ENCODE results near the gene MEPE. TPM values are rescaled to one million over a fixed set of nuclear protein-coding genes. Genes with fewer than 3 reads are reported as not detected.

The MEPE gene
- total RNA-seq, 2 experiments from 2014 or later, result not detected

DNA sequence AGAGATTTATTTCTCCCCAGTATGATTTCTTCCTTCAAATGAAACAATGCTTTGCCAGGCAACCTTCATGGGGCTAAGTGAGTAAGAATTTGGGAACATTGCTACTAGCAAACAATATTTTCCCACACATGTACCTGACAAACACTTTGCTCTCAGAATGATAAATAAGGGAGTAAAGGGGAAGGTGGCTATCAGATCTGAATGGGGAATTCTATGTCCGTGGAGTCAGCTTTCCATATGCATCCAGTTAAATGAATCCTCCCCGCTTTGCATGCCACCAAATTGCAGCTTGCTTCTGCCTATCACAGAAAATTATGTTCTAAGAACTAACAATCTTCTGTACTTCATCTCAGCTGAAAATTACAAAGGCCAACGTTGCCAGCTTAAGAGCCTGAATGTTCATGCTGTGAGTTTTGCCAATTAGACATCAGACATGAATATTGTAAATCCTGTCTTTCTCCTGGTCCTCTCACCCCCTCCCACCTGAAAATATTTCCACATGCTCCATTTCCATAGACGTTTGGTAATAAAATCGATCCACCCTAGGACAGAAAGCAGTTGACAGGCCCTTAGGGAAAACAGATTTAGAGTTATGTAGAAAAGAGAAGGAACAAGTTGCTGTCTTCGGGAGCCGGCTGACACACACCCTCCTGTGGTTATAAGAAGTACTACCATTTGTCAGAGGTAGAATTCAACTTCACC, 6.3 kb downstream of the MEPE start:
- Histone ChIP-seq H4K20me1 (ENCODE audit: insufficient read depth, low read length) (no peaks in the 10 kb centered on the region), H3K27ac (ENCODE audit: low read depth, low read length, poor library complexity, severe bottlenecking) (no peak overlapping the region), H3K4me1 (ENCODE audit: insufficient read depth, low read length, poor library complexity, severe bottlenecking) (no peaks in the 10 kb centered on the region), H3K9me3 (ENCODE audit: low read length) (no peaks in the 10 kb centered on the region), H3K9me2 (ENCODE audit: insufficient read depth, low read length) (no peaks in the 10 kb centered on the region), H3K79me2 (ENCODE audit: insufficient read depth, low read depth, low read length) (no peaks in the 10 kb centered on the region), H2AFZ (ENCODE audit: low read length) (no peak overlapping the region), H3K36me3 (ENCODE audit: insufficient read depth, low read length) (no peaks in the 10 kb centered on the region), H3K4me3 (ENCODE audit: low read depth, low read length, poor library complexity, severe bottlenecking) (no peak overlapping the region), H3K4me2 (ENCODE audit: low read length) (no peak overlapping the region)
- intact Hi-C loops (cut with micrococcal nuclease; ENCODE audit: unreplicated experiment), result loop anchor here (5.0 kb wide), 1 partner anchor 162 kb away; no protein-coding TSS in a partner anchor
- peak; percentile 24 for DNase-seq (ENCODE audit: low spot score)
- no TSS peak for BruUV-seq (replicated peaks)
- ChIA-PET CTCF (ENCODE audit: unreplicated experiment) (no interaction called here), POLR2A (no interaction called here)
- TF ChIP-seq EZH2phosphoT487 (IDR thresholded peaks at IDR 0.05; ENCODE audit: borderline replicate concordance, low read depth, low read length), result no peak
- TF ChIP-seq, protein P1, sequence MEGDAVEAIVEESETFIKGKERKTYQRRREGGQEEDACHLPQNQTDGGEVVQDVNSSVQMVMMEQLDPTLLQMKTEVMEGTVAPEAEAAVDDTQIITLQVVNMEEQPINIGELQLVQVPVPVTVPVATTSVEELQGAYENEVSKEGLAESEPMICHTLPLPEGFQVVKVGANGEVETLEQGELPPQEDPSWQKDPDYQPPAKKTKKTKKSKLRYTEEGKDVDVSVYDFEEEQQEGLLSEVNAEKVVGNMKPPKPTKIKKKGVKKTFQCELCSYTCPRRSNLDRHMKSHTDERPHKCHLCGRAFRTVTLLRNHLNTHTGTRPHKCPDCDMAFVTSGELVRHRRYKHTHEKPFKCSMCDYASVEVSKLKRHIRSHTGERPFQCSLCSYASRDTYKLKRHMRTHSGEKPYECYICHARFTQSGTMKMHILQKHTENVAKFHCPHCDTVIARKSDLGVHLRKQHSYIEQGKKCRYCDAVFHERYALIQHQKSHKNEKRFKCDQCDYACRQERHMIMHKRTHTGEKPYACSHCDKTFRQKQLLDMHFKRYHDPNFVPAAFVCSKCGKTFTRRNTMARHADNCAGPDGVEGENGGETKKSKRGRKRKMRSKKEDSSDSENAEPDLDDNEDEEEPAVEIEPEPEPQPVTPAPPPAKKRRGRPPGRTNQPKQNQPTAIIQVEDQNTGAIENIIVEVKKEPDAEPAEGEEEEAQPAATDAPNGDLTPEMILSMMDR (conservative IDR thresholded peaks at IDR 0.05; ENCODE audit: low read length), result peak; percentile 83

DNA sequence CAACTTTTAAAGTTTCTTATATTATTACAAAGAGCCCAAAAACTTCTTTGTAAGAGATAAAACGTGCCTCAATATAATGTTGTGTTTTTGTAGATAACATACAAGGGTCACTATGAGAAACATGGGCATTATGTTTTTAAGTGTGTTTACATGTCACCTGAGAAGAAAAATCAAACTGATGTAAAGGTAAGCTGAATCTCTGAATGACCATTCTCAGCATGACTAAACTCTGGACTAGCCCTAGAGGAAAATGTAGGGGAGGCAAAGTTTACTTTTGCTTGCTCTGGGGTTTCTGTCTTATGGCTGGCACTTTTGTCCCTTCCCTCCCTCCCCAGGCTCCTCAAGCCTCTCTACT, 6.8 kb downstream of the MEPE start:
- ChIA-PET CTCF (ENCODE audit: unreplicated experiment) (no interaction called here), POLR2A (no interaction called here)
- no peak overlapping the region for H3K4me2 ChIP-seq (ENCODE audit: low read length)
- no peaks in the 10 kb centered on the region for H3K36me3 ChIP-seq (ENCODE audit: insufficient read depth, low read length)
- no peaks in the 10 kb centered on the region for H3K9me3 ChIP-seq (ENCODE audit: low read length)
- no peak for DNase-seq (ENCODE audit: low spot score)
- H3K4me1 ChIP-seq (ENCODE audit: insufficient read depth, low read length, poor library complexity, severe bottlenecking), result no peaks in the 10 kb centered on the region
- H3K27ac ChIP-seq (ENCODE audit: low read depth, low read length, poor library complexity, severe bottlenecking), result no peak overlapping the region
- BruUV-seq (replicated peaks), result no TSS peak
- H3K4me3 ChIP-seq (ENCODE audit: low read depth, low read length, poor library complexity, severe bottlenecking), result no peak overlapping the region
- no peak overlapping the region for H2AFZ ChIP-seq (ENCODE audit: low read length)
- TF ChIP-seq, protein P1 (conservative IDR thresholded peaks at IDR 0.05; ENCODE audit: low read length), result peak; percentile 20; the same call in 1 of the 2 replicates
- TF ChIP-seq EZH2phosphoT487 (IDR thresholded peaks at IDR 0.05; ENCODE audit: borderline replicate concordance, low read depth, low read length), result no peak
- intact Hi-C loops (cut with micrococcal nuclease; ENCODE audit: unreplicated experiment), result loop anchor here (5.0 kb wide), 1 partner anchor 162 kb away; no protein-coding TSS in a partner anchor
- no peaks in the 10 kb centered on the region for H4K20me1 ChIP-seq (ENCODE audit: insufficient read depth, low read length)
- no peaks in the 10 kb centered on the region for H3K9me2 ChIP-seq (ENCODE audit: insufficient read depth, low read length)
- H3K79me2 ChIP-seq (ENCODE audit: insufficient read depth, low read depth, low read length), result no peaks in the 10 kb centered on the region

DNA sequence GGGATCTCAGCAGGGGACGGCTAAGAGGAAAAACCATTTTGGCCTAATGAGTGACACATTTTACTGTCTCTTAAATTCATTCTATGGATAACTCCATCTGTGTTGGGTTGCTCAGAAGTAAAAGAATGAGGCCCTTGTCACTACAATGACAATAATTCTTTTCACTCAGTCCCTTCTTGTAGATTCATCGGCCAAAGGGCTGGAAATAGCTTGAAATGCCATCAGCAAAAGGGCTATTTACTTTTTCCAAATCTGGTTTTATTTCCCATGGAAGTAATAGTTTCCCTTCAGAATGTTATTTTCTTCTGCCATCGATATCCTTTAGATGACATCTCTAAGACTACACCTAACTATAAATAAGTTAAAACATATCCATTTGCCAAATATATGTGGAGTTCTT, 7.4 kb downstream of the MEPE start:
- no peak for TF ChIP-seq EZH2phosphoT487 (IDR thresholded peaks at IDR 0.05; ENCODE audit: borderline replicate concordance, low read depth, low read length)
- Histone ChIP-seq H3K79me2 (ENCODE audit: insufficient read depth, low read depth, low read length) (no peaks in the 10 kb centered on the region), H3K9me2 (ENCODE audit: insufficient read depth, low read length) (no peaks in the 10 kb centered on the region), H3K27ac (ENCODE audit: low read depth, low read length, poor library complexity, severe bottlenecking) (no peak overlapping the region), H3K4me1 (ENCODE audit: insufficient read depth, low read length, poor library complexity, severe bottlenecking) (no peaks in the 10 kb centered on the region), H2AFZ (ENCODE audit: low read length) (no peak overlapping the region), H3K4me2 (ENCODE audit: low read length) (no peak overlapping the region), H3K9me3 (ENCODE audit: low read length) (no peaks in the 10 kb centered on the region), H3K4me3 (ENCODE audit: low read depth, low read length, poor library complexity, severe bottlenecking) (no peak overlapping the region), H4K20me1 (ENCODE audit: insufficient read depth, low read length) (no peaks in the 10 kb centered on the region), H3K36me3 (ENCODE audit: insufficient read depth, low read length) (no peaks in the 10 kb centered on the region)
- intact Hi-C loops (cut with micrococcal nuclease; ENCODE audit: unreplicated experiment), result no loop called here
- POLR2A ChIA-PET, result no interaction called here
- CTCF ChIA-PET (ENCODE audit: unreplicated experiment), result no interaction called here
- BruUV-seq (replicated peaks), result no TSS peak
- no peak for DNase-seq (ENCODE audit: low spot score)
